Adrenal gland (tissue), 12 donors: Measurements from ENCODE around the gene DDX6. TPM values are rescaled to one million over a fixed set of nuclear protein-coding genes. Genes with fewer than 3 reads are reported as not detected.
"Not testable (repeated sequence)": the region's sequence is repeated elsewhere in the genome, so short reads cannot be mapped to it uniquely, and the experiment has no call there.

ENCODE experiments used
- DNase-seq, 7 donors: peaks; one replicate each; pipeline ENCODE4 v3.0.0-alpha.2; 2019 to 2020
- H3K27ac ChIP-seq, 5 donors: fragments of 200-600 bp; sonication (generic) in 4 of 5; 1 replicate in 3 of 5; 2 replicates in 2 of 5; pipeline versions ENCODE4 v1.5.1 to v1.8.0; 2016 to 2020; ENCODE audit warnings: mild to moderate bottlenecking in 1 of 5
- H3K27me3 ChIP-seq: fragments of 200-600 bp; 2 replicates; pipeline ENCODE4 v1.8.0; 2021
- H3K36me3 ChIP-seq, 2 donors: fragments of 200-600 bp; replicated peaks in 1 of 2; 1 replicate in 1 of 2; 2 replicates in 1 of 2; pipeline versions ENCODE4 v1.5.1 to v1.8.0; 2018 to 2022
- H3K4me1 ChIP-seq, 2 donors: fragments of 200-600 bp; replicated peaks in 1 of 2; 1 replicate in 1 of 2; 2 replicates in 1 of 2; pipeline versions ENCODE4 v1.5.1 to v1.8.0; 2018 to 2021
- H3K4me3 ChIP-seq, 4 donors: fragments of 200-600 bp; sonication (generic) in 3 of 4; one replicate each; pipeline ENCODE4 v1.5.1; 2016 to 2018
- H3K9me3 ChIP-seq, 3 donors: fragments of 200-600 bp; sonication (generic) in 1 of 3; replicated peaks in 1 of 3; 1 replicate in 2 of 3; 2 replicates in 1 of 3; pipeline versions ENCODE4 v1.5.1 to v1.8.0; 2016 to 2021
- CTCF ChIP-seq, 6 experiments: fragments of 450-650 bp in 4 of 6; fragments of 200-600 bp in 2 of 6; sonication (generic) in 1 of 6; IDR thresholded peaks; 1 replicate in 5 of 6; 2 replicates in 1 of 6; pipeline versions ENCODE4 v1.5.1 to v1.8.0; 2016 to 2021; ENCODE audit warnings: antibody characterized with exemption in 6 of 6, mild to moderate bottlenecking in 2 of 6, moderate library complexity in 1 of 6
- POLR2A ChIP-seq, 2 donors: fragments of 450-650 bp; IDR thresholded peaks; one replicate each; pipeline ENCODE4 v1.6.1; 2017; ENCODE audit warnings: antibody characterized with exemption in 2 of 2, mild to moderate bottlenecking in 2 of 2, moderate library complexity in 1 of 2
- WGBS, 4 donors: extraction: QIAGEN DNeasy Blood & Tissue Kit in 2 of 4; methylation state at CpG; one replicate each; pipeline versions ENCODE4 v1.1.5 to v1.1.7; 2013 to 2017; 5-methylcytosine and 5-hydroxymethylcytosine counted together
- intact Hi-C, 2 donors: fragments of 100-400 bp; cut with DNase I; formaldehyde crosslinking; loops; one replicate each; pipeline versions ENCODE4 v1.14.1 to v1.15.0; 2022 to 2023
- polyA plus RNA-seq, 3 donors: library from polyadenylated mRNA; stranded (reverse); fragments of 200-250 nt in 2 of 3; fragments of 350-450 nt in 1 of 3; fragmentation: Illumina TruSeq in 1 of 3; extraction: RNeasy Lipid Tissue Mini Kit (QIAGEN cat#74804) in 1 of 3; gene quantifications; one replicate each; pipeline ENCODE4 v1.2.3, GENCODE V29; 2013 to 2014
- total RNA-seq, 9 donors: library from RNA; depleted of rRNA in 4 of 9; stranded (reverse); fragments of >200 nt in 4 of 9; fragments of 120-200 nt in 1 of 9; fragmentation: NEBNext Ultra II Directional in 1 of 9; extraction: Animal tissue kit (Norgen Biotek cat#: 25700) in 1 of 9; gene quantifications; one replicate each; pipeline versions ENCODE4 v1.1.0 to v1.2.4, GENCODE V29; 2013 to 2023
- donor health status: healthy with polysubstance abuse.
- donor health status: Bipolar disorder and iron deficiency.
- donor health status: DM: yes; HTN: yes; CAD: no.
- donor health status: DM: no; HTN: no; CAD: no.
- donor health status: DM: no; HTN: no; CAD: no.
- donor health status: DM: yes; HTN: yes; CAD: no.

Gene DDX6
- total and polyA plus RNA-seq, 12 donors, result 17.6 to 138 (median 92.4) TPM

GRCh38 chr11:118763041-118763440, 27.9 kb downstream of the DDX6 start:
- Histone ChIP-seq H3K4me3 (no peak overlapping the region), H3K27ac (no peak overlapping the region), H3K4me1 (peaks cover 5 to 17% of the 10 kb centered on the region in 2 donors), H3K9me3 (no peaks in the 10 kb centered on the region), H3K27me3 (no peaks in the 10 kb centered on the region), H3K36me3 (peaks cover 0 to 87% of the 10 kb centered on the region in 2 donors)
- TF ChIP-seq POLR2A (IDR thresholded peaks at IDR 0.05), result no peak
- TF ChIP-seq CTCF (IDR thresholded peaks at IDR 0.05), result no peak
- WGBS, 4 donors, result 68 to 75% (median 73%) methylated on average over 2 of the region's 2 CpGs
- intact Hi-C loops, result no loop called here
- no peak for DNase-seq

GRCh38 chr11:118761981-118762380, 29.0 kb downstream of the DDX6 start:
- intact Hi-C loops, H3K4me1 ChIP-seq, H3K9me3 ChIP-seq, DNase-seq, H3K27ac ChIP-seq, H3K4me3 ChIP-seq, H3K27me3 ChIP-seq: not testable (repeated sequence)
- peaks cover 0 to 95% of the 10 kb centered on the region in 2 donors for H3K36me3 ChIP-seq
- 89 to 94% (median 92%) methylated on average over 10 of the region's 10 CpGs for WGBS, 4 donors

- peak overlapping the region in 1 of 5 donors; percentile 8 for H3K27ac ChIP-seq
- TF ChIP-seq POLR2A (IDR thresholded peaks at IDR 0.05) (no peak), CTCF (IDR thresholded peaks at IDR 0.05) (no peak)
- H3K9me3 ChIP-seq, result no peaks in the 10 kb centered on the region
- peaks cover 0 to 6% of the 10 kb centered on the region in 2 donors for H3K4me1 ChIP-seq
- whole genome bisulfite sequencing, 4 donors, result 60 to 70% (median 64%) methylated on average over 4 of the region's 4 CpGs
- no peaks in the 10 kb centered on the region for H3K27me3 ChIP-seq
- no peak for DNase-seq
- intact Hi-C loops, result no loop called here
- peaks cover 0 to 100% of the 10 kb centered on the region in 2 donors for H3K36me3 ChIP-seq
- H3K4me3 ChIP-seq, result no peak overlapping the region
Measured at GRCh38 chr11:118757876-118758399, 33.0 kb downstream of the DDX6 start.

GRCh38 chr11:118752654-118753053, 38.3 kb downstream of the DDX6 start:
- Histone ChIP-seq H3K36me3 (peaks cover 0 to 82% of the 10 kb centered on the region in 2 donors), H3K9me3 (no peaks in the 10 kb centered on the region), H3K27ac (no peak overlapping the region), H3K27me3 (no peaks in the 10 kb centered on the region), H3K4me3 (no peak overlapping the region), H3K4me1 (no peaks in the 10 kb centered on the region)
- DNase-seq, result peak in 1 of 7 donors; percentile 34
- WGBS, 4 donors, result 90 to 98% (median 93%) methylated on average over 3 of the region's 3 CpGs
- TF ChIP-seq POLR2A (IDR thresholded peaks at IDR 0.05), result no peak
- no peak for TF ChIP-seq CTCF (IDR thresholded peaks at IDR 0.05)
- intact Hi-C loops, result no loop called here

GRCh38 chr11:118749429-118749828, 41.5 kb downstream of the DDX6 start:
- H3K4me1 ChIP-seq, result no peaks in the 10 kb centered on the region
- TF ChIP-seq POLR2A (IDR thresholded peaks at IDR 0.05), result no peak
- no peak overlapping the region for H3K4me3 ChIP-seq
- H3K27ac ChIP-seq, result no peak overlapping the region
- H3K27me3 ChIP-seq, result no peaks in the 10 kb centered on the region
- no peaks in the 10 kb centered on the region for H3K9me3 ChIP-seq
- intact Hi-C loops, result no loop called here
- peaks cover 0 to 50% of the 10 kb centered on the region in 2 donors for H3K36me3 ChIP-seq
- no peak for DNase-seq
- WGBS, 4 donors, result 80 to 90% (median 87%) methylated on average over 6 of the region's 6 CpGs
